GM21360 (cell line): Measurements from ENCODE around the gene CAPN14.
A peak's percentile ranks its signal among the peaks of the same experiment; 100 is the strongest.

ENCODE experiments used
- ATAC-seq: cut with Tn5 transposase; IDR thresholded peaks from one replicate; pipeline ENCODE4 v1.9.1; 2021; ENCODE audit warnings: mild to moderate bottlenecking, moderate library complexity; ENCODE audit not compliant: unreplicated experiment

CAPN14 gene

DNA sequence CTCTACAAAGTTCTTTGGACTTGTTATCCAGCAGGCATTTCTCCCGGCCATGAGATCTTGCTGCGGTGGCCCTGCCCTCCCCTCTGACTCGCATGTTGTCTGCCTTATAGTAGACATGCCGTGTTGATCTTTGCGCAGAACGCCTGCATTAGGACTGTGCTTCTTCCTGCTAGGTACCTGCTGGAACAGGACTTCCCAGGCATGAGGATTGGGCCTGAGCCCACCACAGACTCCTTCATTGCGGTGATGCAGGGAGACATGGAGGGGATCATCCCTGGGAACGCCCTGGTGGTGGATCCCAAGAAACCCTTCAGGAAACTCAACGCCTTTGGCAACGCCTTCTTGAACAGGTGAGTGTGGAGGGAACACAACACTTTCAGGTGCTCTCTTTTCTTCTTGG, 26.8 kb upstream of the CAPN14 start:
- no peak for ATAC-seq

DNA sequence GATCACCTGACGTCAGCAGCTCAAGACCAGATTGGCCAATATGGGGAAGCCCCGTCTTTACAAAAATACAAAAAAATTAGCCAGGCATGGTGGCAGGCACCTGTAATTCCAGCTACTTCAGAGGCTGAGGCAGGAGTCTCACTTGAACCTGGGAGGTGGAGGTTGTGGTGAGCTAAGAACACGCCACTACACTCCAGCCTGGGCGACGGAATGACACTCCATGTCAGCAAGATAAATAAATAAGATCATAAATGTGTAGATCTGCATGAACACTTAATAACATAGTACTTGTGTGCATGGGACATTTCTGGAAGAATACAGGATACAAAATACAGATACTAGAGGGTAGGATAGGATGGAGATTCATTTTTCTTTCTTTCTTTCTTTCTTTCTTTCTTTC, 25.7 kb upstream of the CAPN14 start:
- no peak for ATAC-seq

DNA sequence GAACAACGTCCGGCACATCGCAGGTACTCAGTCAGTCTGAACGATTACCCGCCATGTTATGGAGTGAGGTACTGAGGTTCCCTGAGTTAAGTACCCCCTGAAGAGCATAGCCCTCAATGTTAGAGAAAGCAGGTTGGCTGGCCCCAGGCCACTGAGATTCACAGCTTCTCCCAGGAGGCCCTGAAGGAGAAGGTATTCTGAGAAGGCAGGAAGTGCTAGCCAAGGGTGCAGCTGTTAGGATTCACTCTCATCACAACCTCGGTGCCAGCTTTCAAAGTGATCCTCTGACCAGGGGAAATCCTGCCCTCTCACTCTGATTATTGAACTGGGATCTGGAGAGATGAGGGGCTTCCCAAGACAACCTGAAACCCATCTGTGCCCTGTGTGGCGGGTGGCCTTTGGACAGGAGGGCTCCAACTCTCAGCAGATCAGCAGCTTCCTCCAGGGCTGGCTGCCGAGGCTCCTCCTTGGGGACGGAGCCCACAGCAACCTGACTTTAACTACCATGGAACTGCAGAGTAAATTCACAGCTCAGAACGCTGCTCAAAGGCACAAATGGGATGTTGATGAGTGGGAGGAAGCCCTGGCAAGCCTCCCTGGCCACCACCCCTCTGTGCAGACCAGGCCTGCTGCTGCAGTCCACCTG, 24.4 kb upstream of the CAPN14 start:
- no peak for ATAC-seq

DNA sequence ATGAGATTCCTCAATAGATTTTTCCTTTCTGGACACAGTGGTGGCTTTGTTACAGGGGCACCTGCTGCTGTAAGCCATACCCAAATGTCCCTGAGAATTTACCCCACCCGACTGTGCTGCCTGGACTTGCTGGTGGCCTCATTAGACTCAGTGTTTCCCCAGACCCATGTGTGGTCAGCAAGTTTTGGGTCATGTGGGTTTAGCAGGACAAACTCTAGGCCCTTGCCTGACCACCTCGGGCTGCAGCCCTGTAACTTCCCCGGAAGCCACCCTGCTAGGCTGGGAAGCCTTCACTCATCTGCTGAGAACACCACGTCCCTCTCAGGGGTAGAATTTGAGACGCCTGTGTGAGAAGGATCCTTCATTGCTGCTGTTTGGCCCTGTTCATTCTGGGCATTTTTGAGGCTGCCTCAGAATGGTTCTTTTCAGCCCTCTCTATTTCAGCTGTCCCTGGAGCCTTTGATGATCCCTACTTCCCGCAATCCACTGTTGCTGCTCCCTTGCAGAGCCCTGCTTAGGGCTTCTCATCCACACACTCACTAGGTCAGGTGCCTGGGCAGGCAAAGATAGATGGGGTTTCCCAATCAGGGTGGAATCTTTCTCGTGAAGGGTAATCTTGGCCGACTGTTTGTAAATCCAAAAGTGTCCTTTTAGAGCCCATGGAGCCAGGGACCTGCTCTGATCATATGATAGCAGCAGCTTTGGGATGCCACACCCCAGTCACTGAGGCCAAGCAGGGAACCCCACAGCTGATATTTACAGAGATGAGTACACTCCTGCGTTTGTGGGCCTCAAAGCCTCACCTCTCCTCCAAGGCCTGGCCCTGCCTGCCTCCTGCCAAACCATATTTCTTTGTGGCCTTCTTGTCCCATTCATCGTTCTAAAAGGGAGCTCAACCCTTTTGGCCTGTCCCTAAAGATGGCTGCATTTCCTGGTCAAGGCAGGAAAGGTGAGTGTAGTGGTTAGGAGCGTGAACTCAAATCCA, 23.4 kb upstream of the CAPN14 start:
- no peak for ATAC-seq

DNA sequence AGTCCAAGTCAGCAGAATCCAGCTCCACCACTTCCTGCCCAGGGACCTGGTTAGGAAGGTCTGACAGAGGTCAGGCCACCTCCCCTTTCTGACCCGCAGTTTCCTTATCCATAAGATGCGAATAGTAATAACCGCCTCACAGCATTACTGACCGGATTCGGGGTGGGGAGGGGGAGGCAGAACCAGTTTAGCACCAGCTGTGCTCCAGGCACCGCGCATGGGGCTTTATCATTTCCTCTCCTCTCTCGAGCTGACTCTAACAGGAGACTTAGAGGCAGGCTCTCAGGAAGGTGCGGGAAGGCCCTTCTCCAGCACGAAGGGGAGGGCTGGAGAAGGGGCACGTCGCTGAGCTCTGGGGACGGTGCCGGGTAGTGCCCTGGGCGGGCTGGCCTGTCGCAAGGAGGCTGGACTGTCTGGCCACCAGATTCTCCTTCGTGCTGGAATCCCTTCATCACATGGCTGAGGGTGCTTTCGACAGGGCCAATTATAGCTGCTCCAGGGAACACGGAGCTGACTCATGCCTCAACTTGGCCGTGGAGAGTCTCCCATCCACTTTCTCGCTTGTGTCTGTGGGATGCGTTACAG, 22.4 kb upstream of the CAPN14 start:
- ATAC-seq = no peak

DNA sequence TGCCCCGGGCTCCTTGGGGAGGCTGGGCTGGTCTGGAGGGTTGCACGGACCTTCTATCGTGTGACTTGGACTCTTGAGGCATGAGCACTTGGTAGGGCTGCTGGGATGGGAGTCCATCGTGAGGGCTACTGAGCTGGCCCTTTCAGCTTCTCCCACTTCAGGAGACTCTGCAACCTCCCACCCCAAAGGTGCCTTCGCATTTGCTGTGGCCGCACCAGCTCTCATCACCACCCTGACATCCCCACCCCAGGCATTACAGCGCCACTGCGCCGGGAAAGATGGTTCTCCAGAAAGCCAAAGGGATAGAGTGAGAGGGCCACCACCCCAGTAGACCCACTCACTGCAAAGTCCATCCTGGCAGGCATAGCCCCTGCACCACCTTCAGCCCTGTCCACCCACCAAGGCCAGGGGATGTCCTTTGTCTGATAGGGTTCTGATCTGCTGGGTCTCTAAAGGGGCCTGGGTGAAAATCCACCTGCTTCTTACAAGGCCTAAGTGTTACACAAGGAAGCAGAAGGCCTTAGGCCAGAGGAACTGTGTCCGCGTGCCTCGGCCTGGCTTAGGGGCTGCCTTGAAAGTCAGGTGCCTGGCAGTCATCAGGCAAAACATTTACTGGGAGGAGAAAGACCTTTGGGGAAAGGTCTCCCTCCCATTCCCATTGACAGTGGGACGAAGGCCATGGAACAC, 21.7 kb upstream of the CAPN14 start:
- ATAC-seq = no peak

DNA sequence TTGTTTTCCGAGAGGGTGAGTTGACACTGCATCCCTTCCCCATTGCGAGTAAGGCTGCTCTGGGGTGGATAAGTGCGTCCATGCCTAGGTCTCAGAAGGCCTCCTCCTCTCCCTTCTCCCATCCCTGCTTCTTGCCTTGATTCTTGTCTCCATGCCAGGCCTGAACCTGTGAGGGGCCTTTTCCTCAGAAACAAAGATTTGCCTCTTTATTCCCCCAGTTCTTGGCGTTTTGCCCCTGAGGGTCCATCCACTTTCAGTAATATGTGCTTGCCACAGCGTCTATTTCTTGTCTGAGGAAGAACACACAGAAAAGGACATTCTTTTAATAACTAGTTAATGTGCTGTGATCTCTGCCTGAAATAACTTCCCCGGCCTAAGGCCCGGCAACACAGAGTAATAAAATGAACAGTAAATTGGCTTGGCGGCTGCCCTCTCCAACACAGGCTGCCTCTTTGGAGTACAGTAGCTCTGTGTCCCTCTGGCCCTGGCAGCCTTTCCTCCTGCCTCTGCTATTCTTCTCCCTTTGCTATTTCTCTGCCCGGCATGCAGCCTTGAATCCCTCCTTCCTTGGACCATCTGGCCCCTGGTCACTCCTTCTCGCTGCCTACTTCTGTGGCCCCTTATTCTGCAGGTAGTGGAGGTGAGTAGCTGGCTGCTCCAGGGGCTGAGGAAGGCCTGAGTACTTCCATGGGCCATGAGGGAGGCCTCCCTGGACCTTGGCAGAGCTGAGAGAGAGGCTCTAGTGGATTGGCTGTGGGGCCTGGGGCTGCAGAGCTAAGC, 21.0 kb upstream of the CAPN14 start:
- ATAC-seq = no peak

DNA sequence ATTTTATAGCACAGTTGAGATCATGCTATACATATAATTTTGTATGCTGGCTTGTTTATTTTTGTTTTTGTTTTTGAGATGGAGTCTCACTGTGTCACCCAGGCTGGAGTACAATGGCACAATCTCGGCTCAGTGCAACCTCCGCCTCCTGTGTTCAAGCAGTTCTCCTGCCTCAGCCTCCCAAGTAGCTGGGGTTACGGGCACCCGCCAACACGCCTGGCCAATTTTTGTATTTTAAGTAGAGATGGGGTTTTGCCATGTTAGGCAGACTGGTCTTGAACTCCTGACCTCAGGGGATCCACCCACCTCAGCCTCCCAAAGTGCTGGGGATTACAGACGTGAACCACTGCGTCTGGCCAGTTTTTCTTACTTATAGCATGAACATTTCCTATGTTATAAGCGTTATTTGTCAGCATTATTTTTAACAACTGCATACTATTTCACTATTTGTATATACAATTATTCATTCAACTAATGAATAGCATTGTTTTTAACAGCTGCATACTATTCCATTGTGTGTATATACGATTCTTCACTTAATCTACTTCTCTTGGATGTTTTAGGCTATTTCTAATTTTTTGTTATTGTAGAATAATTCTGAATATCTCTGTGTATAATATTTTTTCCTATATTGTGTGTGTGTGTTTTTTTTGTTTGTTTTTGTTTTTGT, 20.2 kb upstream of the CAPN14 start:
- no peak for ATAC-seq

DNA sequence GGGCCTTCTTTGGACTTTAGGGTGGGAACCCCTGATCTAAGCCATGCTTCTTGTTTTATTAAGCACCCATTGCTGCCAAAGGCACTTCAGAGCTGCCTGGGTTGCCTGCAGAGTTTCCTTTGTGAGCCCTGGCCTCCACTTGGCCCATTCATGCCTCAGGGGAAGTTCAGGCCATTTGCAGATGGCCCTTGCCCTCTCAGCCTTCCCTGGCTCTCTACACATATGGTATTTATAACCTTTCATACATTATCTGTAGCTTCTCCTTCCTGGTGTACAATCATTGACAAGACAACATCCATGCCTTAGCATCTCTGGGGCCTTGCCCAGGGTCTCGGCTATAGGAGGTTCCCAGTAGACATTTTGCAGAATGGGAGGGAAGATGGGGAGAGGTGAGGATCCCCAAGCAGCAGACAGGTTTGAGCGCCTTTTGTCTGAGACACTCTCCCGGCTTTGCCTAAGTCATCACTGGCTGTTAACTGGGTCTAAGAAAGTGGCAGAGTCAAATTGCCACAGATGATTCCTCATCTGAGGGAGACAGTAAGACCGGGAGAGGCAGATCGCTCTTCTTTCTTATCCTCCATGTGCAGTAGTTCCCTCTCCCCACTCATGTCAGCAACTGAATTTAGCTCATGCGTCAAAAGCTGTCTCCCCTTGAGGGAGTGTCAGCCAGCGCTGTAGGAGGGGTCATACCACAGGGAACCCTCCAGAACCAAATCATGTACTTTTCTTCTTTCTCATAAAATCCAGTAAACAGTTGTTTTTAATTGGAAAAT, 19.3 kb upstream of the CAPN14 start:
- no peak for ATAC-seq

DNA sequence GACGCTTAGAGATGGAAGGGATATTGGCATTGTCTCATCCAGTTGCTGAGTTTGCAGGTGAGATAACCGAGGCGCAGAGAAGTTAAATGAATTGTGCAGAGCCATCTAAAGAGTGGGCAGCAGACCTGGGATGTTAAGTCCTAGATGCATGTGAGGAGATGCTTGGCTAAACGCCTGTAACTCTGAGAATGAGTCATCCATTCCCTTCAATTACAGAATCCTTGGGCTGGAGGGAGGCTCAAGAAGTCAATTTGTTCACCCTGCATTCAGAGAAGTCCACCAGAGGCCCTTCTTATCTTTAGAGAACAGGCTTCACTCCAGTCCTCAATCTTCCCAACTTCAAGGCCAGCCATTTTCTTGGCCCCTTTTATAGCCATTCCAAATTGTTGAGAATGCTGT, 18.2 kb upstream of the CAPN14 start:
- no peak for ATAC-seq

DNA sequence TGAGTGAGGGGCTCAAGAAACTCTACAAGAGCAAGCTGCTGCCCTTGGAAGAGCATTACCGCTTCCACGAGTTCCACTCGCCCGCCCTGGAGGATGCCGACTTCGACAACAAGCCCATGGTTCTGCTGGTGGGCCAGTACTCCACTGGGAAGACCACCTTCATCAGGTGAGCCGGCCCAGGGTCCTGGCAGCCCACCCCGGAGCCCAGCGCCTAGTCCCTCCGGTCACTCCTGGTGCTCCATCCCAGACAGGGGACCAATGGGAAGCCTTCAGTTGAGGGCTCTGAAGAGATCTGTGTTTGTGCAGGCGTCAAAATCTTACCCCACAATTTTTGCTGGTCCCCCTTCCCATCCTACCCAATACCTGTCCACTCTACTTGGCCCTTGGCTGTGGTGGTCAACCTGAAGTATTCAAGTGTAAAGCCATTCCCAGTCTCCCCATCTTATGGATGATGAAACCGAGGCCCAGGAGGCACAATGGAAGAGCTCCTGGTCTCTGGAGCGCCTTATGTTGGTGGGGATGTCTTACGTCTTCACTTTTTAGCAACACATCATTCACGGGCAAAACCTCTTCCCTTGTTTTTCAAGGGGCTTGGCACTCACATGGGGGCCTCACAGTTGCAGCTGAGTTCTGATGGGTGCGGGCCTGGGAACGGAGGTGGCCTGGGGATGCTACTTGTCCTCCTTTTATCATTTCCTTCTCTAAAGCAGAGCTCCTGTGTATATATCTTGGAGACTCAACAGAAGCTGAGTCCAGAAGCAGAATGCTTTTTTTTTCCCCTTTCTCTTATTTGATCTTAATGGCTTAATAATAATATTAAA, 17.6 kb upstream of the CAPN14 start:
- ATAC-seq = no peak

DNA sequence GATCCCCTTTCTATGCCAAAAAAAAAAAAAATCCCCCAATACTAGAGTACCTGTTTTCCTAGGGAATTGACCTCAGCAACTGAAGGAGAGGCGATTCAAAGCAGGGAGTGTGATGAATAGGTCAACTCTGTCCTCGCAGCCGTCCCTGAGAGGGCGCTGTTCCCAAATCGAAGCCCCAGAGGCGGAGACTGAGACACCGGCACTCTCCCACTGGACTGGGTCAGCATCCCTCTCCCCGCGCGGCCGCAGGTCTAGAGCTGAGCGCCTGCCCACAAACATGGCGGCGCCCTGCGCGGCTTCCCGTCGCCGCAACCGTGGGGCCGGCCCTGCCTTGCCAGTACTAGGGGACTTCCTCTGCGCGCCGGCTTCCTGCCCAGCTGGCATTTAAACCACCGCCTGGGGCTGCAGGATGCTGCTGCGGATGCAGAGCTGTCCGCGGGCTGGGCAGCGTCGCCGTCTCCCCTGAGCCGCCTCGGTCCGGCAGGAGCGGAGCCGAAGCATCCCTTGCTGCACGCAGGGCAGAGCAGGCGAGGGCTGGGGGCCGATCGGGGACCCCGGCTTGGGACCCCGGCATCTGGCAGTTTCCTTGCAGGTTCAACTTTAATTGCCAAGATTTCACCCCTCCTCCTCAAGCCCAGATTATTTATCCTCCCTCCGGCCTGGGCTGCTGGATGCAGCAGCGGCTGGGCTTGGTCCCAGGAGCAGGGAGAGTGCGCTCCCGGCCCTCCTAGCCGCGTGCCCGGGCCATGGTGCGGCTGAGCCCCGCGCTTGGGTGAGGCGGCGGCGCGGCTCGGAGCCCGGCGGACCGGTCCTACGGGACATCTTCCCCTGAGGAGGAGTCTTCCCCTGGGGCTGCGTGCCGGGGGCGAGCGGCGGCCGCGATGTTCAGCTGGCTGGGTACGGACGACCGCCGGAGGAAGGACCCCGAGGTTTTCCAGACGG, 16.7 kb upstream of the CAPN14 start, which contains the start of gene EHD3:
EHD3 (plus strand) TSS at position 412 of the 942 bp plus-strand sequence; CDS start at position 882, 470 bp downstream.
- peak; percentile 90 for ATAC-seq

DNA sequence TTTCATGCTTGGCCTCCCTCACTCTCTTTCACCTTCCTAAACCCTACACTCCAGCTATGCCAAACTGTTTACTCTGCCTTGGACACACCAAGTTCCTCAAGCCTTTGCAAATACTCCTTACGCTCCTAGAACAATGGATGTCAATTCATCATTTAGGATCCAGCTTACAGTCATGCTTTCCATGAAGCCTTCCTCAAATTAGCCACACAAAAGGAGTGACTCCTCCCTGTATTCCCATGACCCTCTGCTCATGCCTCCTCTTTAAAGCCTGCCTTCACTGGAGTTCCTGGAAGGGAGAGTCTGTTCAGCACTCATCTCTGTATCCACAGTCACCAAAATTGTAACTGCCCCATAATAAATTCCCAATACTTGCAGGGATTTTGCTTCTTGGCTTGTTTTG, 15.9 kb upstream of the CAPN14 start:
- ATAC-seq = no peak

DNA sequence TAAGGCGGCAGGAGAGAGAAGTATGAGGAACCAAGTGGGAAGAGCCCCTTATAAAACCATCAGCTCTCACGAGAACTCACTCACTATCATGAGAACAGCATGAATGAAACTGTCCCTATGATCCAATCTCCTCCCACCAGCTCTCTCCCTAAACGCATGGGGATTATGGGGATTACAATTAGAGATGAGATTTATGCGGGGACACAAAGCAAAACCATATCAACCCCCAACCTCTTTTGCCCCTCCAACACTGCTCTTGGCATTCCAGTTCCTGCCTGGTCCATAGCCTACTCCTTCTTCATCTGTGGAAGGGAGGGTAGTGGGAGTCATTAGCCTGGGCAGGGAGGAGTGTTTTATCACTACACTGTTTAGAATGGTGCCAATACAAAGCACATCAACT, 15.3 kb upstream of the CAPN14 start:
- no peak for ATAC-seq

DNA sequence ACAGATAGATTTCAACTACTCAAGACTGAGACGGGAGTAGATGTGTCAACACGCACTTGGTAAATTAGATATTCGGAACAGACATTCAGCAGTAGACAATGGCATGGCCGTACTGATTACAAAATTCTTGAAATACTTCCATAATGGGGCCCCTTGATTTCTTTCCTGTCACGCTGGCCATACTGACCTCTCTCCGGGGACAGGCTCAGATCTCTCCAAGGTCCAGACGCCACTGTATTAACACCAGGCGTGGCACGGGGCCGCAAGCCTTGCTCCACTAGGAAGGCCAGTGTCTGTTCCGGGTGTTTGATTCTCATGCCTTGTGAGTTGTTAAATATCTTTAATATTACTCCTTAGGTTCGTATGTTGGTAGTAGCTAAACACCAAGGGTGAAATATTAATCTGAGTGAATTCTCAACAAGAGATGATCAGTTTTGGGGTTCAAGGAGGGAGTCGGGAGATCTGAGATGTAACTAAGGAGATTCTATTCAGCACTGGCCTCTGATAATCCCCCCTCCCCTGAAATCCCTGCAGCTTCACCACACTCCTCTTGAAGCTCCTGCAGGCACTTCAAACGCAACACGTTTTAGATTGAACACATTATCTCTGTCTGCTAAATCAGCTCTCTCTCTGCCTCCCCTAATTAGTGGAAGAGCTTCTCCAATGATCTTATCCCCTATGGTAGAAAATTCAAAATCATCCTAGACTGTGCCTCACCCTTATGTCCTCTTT, 14.4 kb upstream of the CAPN14 start:
- ATAC-seq = no peak

DNA sequence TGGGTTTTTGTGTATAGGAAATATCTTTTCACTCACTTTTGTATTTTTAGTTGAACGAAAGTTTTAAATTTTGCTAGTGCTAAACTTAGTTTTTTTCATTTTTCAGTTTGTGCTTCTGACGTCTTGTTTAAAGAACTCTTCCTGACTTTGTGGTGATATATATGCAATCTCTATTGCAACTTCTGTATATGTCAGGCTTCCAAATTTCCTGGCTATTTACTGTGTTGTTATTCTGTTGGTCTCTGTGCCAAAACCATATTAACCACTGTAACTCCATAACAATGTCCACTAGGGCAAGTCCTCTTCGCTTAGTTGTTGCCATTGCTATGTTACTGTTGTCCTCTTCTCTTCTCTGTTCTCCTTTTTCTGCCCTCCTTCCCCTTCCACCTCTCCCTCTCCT, 13.4 kb upstream of the CAPN14 start:
- no peak for ATAC-seq

DNA sequence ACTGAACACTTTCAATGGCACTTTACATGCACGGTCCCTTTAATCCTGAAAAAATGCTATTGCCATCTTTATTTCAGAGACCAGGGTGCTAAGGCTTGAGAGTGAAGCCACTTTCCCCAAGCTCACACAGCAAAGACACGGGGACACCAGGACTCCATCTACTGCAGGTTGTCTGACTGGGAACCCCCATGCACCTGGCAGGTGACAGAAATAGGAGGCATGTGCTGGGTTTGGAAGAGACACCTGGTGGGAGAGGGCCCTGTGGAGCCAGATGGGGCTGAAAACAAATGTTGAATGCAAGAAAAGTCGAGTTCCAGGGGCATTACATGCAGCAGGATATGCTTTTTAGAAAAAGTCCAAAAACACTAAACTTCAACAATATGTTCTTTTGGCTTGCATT, 11.4 kb upstream of the CAPN14 start:
- ATAC-seq = no peak
